NCI-H2107 (cell line): Measurements from ENCODE around the gene GALNTL6.

Experiments used
- DNase-seq: peaks from one replicate; lab custom pipeline; 2025; lab: John Stamatoyannopoulos, UW

The GALNTL6 gene

DNA sequence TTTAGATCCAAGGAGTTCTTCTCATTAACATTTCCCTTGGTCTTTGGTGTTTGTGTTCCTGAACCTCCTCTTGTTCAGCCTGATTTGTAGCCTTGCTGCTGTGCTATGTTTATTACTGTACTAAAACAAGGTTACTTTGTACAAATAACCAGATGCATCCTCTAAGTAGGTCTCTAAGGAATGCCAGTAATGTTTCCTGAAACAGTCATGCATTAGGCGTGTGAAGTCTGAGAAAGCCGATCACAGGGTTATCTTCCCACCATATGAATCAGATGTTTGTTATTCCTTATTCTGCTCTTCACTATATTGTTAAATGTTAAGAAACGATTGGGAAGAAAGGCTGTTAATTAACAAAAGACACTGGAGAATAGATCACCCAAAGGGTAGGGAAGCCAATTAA, 66.9 kb downstream of the GALNTL6 start:
- no peak for DNase-seq

DNA sequence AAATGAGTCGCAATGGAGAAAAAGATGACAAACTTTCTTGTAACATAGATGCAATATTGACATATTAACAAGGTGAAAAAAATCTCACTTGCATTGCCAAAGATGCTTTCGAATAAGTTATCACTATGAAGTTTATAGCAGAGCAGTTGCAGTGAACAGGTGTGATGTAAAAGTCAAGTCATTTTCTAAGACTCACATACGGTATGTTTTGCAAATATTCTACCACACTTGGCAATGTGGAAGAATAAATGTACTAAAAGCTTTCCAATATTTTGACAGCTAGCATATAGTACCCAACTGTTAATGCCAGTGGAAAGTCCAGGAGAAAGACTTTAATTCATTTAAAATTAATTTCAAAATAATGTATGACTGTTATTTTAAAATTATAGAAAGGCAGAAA, 76.5 kb downstream of the GALNTL6 start:
- no peak for DNase-seq

DNA sequence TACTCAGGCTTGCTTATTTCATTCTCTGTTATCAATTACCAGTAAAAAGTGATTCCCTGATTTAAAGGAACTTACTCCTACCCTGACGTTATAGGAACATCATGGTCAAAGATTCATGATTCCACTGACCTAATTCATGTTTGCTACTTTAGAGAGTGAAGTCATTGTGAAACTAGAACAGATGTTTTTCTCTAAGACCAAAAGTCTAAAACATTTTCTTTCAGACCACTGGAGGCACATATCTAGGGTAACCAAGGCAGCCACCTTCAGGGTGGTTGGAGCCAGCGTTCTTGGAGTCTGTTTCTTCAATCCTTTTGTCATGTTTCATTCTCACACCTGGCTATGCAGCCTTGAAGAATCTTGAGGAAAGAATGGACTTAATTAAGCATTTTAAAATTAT, 77.8 kb downstream of the GALNTL6 start:
- no peak for DNase-seq

DNA sequence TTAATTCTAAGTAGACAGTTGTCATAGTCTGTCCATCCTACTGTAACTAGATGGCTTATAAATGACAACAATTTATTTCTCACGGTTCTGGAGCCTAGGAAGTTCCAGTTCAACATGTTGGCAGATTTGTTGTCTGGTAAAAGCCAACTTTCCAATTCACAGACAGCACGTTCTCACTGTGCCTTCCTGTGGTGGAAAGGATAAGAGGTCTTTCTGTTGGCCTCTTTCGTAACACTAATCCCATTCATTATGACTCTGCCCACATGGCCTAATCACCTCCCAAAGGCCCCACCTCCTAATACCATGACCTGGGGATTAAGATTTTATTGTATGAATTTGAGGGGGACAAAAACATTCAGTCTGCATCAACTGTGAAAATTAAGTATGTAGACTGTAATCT, 83.2 kb downstream of the GALNTL6 start:
- DNase-seq, result no peak

DNA sequence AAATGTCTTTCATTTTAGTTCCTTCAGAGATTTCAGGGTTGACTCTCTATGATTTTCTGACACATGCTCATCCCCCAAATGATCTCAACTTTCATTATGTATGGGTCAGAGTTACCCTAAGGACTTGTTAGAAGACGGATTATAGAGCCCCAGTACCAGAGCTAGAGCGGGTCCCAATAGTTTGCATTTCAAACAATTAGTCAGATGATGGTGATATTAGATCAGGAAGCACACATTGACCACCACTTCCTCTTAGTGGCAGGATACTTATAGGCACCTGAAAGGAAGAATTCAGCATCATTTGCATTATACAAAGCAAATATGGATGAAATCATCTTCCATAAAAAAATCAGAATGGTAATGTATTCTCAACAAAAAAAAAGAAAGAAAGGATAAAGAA, 106.1 kb downstream of the GALNTL6 start:
- no peak for DNase-seq

DNA sequence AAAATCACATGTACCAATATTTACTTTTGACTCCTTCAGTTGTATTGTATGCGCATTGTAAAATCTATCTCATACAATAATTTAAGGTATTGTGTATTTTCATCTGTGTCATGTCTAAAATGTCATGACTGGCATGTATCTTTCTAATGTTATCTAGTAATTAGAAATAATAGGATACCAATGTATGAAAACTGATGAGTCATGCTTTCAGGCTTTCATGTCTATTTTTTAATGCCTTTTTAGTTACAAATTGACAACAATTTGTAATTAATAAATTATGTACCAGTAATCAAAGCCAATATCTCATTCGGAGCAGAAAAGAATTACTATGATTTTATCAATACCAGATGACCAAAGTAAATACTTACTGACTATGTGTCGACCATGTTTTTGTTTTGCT, 107.7 kb downstream of the GALNTL6 start:
- DNase-seq, result no peak

DNA sequence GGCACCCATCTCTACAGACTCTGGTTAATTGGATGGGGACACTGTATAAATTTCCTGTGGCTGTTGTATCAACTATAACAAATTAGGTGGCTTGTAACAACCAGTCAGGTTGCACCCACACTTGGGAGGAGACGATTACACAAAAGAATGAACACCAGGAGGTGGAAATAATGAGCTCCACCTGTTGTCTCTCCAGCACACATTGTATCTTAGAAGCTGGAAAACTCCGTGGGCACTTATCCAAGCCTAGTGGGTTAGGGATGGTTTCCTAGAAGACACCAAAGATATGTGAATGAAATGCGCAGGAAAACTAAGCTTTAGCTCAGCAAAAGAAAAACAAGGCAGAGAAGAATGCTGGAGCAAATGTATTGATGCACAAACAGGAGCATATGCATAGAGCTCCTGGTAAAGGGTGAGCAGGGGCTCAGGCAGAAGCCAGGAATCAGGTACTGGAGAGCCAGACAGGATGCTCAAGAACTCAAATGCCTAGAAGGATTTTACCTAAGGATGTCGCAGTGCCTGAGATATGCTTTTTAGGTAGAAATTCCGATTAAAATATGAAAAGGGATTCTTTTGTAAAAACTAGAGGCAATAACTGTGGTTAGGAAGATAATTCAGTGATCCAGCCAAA, 111.7 kb downstream of the GALNTL6 start:
- no peak for DNase-seq

DNA sequence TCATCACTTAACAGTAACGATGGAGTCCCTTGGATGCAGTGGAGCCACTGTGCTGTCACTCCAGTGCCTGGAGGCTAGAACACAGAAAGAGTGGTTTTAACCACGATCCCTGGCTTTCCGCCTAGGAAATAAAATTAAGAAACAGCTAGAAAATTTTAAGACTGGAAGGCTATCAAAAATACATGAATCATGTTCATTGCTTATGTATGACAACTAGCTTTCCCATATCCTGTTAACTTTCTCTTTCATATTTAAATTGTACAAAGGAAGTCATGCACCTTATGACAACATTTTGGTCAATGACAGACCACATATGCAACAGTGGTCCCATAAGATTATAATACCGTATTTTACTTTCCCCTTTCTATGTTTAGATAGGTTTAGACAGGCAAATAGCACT, 115.1 kb downstream of the GALNTL6 start:
- no peak for DNase-seq

DNA sequence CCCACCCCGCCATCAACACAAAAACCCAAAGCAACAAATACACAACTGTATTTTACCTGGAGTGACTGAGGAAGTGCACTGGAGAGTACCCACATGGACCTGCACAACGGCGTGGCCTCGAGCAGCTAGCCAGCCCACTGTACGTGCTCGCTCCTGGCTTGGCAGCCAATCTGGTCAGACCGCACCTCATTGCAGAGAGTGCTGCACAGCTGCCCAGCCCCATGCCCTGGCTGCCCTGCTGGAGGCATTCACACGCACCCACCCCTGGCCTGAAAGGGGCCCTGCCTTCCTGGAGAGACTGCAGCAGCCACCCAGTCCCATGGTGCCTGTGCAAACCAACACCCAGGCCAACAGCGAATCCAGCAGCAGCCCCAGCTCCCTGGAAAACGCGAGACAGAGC, 116.3 kb downstream of the GALNTL6 start:
- DNase-seq, result no peak

DNA sequence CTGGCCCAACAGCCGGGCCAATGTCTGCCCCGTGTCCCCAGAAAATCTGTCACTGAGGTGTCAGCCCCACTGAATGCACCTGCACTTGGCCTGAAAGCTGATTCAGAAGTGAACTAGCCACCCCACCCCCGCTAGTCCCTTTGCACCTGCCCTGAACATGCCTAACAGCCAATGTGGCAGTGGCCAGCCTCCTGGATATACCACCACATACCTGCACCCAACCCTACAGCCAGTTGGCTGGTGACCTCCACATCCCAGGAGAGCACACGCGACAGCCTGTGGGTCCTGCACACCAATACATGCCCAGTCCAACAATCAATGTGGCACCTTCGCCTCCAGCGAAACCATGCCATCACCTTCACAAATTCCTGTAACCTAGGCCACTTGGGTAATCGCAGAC, 116.7 kb downstream of the GALNTL6 start:
- DNase-seq, result no peak

DNA sequence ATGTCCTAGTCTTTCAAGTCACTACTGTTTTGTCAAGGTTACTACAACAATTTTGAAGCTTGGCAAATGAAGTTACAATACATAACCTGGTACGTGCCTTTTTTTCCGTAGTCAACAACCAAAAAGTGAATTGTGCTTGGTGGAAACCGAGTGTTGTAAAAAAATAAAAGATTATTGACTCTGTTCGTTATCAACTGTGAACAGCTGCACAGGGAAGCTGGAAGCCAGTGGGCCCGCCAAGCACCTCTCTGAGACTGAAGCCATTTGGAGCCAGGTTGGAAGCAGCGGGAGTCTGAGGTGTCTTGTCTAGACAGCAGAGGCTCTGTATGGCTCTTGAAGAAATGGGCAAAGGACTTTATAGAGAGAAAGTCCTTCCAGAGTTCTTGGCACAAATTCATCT, 119.0 kb downstream of the GALNTL6 start:
- DNase-seq, result no peak

DNA sequence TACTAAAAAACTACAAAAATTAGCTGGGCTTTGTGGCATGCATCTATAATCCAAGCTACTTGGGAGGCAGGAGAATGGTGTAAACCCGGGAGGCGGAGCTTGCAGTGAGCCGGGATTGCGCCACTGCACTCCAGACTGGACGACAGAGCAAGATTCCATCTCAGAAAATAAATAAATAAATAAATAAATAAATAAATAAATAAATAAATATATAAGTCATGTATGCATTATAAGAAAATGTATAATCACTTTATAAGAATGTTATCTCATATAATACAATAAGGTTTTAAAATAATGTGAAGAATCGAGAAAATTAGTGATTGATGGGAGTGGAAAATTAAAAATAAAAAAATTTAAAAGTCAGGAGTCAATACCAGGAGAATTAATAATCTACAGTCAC, 127.5 kb downstream of the GALNTL6 start:
- no peak for DNase-seq

DNA sequence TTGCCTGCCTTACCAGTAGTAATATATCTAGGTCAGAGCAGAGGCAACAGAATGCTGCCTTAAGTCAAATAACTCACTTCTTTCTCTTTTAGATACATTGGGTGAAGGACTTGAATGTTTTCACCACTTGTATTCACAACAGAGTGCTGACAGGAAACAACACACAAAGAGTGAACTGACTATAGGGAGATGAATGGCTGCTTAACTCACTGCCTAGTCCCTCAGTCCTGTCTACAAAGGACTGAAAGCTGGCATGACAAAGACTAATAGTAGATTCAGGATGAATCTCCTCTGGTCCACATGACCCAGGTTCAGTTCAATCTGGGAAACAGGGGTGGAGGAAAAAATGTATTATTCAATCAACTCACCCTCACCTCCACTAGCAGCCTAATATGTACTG, 134.2 kb downstream of the GALNTL6 start:
- no peak for DNase-seq

DNA sequence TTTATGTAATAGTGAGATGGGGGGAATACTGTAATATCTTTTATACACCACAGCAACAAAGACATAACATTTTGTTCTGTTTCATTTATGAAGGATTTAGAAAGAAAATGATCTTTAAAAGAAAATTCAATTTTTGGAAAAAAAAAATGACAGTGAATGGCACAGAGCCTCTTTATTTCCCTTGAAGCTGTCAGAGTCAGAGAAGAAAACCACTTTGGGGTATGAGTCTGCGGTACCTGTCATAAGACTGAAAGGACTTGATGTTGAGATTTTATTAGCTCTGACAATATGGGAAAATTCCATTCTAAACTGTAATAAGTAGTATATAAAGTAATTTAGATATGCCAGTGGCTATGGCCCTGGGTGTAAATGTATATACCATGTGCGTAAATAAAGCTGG, 134.8 kb downstream of the GALNTL6 start:
- DNase-seq, result no peak

DNA sequence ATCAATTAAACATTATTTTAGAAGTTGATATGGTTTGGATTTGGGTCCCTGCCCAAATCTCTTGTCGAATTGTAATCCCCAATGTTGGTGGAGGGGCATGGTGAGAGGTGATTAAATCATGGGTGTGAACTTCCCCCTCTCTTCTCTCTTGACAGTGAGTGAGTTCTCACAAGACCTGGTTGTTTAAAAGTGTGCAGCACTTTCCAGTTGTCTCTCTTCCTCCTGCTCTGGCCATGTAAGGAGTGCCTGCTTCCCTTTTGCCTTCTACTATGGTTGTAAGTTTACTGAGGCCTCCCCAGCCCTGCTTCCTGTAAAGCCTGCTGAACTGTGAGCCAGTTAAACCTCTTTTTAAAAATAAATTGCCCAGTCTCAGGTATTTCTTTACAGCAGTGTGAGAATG, 141.4 kb downstream of the GALNTL6 start:
- DNase-seq, result no peak

DNA sequence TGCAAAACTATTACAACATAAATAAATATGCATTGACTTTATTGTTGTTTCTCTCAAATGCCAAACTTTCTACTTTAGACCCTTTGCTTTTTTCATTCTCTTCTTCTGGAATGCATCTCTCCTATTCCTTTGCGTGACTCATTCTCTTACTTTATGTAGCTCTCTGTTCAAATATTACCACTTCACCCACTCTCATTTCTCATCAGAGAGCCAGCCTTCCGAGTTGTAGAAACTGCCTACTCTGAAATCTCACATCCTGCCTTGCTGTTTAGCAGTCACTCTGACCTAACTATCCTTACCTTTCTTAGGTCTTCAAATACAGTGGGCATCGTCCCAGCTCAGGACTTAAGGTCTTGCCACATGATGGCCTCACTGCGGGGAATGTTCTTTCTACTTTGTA, 143.5 kb downstream of the GALNTL6 start:
- no peak for DNase-seq

DNA sequence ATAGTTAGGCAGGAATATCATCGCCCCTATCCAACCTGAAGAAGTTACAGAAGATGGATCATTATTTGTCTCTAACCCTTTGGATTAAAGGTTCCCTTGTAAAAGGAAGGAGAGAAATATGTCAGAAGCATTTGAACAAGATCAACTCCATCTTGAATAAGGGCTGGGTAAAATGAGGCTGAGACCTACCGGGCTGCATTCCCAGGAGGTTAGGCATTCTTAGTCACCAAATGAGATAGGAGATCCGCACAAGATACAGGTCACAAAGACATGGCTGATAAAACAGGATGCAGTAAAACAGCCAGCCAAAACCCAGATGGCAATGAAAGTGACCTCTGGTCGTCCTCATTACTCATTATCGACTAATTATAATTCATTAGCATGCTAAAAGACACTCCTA, 148.9 kb downstream of the GALNTL6 start:
- no peak for DNase-seq

DNA sequence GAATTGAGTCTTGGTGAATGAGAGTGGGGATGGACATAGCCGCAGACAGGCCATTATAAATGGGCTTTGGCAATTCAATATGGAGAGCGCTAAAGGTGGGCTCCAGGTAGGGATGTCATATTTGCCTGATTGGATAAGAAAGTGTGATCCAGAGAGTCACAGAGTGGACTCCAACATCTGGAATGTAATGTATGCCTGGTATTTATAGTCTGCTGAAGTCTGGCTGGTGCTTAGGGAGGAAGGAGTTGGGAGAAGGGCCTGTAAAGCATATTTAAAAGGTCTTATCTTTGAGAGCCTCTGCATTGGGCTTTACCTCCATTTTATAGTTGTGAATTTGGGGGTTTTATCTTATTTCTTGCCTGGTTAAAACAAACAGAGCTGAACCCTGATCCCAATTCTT, 153.2 kb downstream of the GALNTL6 start:
- no peak for DNase-seq

DNA sequence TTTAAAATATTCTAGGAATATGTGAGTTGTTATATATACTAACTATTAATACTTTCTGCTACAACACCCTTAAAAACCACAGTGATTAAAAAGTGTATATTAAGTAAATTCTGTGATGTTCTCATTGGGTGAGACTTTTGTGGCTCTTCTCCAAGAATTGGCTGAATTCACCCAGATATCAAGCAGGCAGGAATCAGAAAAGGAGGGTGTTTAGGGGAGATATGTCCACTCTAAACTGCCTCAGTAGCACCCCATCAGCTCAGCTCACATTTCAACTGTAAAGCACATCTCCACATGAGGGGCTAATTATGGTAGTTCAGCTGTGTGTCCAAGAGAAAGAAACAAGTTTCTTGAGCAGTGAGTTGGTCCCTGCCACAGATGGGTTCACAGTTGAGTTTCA, 165.0 kb downstream of the GALNTL6 start:
- DNase-seq, result no peak

DNA sequence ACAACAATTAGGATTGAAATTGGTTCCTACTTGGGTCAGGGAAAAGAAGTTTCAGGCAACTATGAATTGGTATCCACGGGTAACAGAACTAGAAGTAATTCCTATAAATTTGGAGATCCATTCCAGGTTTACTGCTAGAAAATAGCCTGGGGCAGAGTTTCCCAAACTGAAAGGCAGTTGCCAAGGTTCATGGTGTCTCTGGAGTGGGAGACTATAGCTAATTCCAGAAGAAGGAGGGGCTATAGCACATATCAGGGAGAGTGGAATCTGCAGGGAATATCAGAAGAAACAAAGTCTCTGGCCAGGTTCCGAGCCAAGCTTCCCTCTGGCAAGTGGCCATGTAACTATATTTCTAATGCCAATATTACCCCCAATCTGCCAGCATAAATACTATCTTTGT, 166.3 kb downstream of the GALNTL6 start:
- DNase-seq, result no peak

DNA sequence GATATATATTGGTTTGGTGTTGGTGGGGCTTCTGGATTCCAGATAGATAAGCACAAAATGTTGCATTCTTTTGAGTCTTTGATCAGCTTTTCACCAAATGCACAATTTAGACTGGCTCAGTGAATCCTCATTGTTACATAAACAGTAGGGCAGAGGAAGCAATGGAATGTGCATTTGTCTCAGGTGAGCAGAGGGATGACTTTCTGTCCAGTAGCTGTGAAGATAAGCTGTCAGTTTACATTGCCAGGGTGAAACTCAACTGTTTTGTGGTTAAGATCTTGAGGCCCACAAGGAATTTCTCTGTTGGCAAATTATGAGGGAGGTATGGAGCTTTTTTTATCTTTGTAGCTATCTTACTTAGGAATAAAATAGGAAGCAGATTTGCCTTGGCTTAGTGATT, 168.0 kb downstream of the GALNTL6 start:
- no peak for DNase-seq

DNA sequence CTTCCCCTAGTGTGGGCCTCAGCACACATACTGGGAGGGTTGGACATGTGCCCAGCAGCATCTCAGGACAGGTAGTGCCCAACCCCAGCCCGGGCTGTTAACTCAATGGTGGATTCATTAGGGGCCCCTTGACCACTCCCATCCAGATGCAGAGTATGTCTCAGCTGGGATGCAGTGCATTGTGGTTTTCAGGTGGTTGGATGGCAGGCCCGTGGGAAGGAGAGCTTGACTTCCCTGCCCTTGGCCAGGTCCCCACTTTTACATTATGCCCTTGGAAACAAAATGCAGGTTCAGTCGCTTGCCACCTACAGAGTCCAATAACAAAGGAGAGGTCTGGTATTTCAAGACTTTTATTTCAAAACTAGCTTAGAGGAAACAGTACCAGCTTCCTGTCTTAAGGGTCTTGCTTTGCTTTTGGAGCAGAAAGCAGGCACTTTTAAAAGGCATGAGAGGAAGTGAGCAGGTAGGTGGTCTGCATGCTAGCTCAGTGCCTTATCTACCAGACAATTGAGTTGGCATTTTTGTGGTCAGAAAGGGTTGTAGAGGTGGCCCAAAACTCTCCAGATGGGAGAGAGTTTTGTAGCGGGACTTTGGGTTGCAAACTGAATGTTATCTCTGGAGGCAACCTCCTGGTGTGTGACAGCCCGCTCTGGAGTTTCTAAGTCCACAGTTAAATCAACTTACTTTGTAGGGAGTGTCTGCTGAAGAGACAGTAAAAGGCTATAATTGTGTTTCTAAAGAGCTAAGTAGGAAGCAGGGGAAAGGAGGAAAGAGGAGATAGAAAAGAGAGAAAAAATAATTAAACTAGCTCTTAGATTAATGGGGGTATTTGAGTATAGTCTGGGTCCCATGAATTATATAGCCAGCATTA, 171.0 kb downstream of the GALNTL6 start:
- no peak for DNase-seq

DNA sequence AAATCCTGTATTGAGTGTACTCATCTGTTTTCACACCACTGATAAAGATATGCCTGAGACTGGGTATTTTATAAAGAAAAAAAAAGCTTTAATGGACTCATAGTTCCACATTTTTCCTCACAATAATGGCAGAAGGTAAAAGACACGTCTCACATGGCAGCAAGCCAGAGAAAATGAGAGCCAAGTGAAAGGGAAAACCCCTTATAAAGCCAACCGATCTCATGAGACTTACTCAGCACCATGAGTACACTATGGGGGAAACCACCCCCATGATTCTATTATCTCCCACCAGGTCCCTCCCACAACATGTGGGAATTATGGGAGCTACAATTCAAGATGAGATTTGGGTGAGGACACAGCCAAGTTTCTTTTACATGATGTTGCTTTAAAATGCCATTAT, 171.9 kb downstream of the GALNTL6 start:
- no peak for DNase-seq

DNA sequence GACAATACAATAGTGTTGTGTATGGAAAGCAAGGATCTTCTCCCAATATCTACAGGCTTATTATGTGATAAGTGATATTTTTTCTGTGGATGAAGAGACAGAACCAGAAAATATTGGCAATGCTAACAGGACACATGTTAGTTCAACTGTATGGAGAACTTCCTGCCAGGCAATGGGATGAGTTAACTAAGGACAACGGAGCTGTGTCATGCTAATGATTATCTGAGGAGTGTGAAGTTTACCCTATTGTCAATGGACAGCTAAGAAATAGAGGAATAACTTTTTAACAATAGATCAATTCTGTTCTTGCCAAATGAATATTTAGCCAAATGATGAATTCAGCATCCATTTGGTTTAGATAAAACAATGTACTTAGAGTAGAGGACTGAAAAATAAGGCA, 180.0 kb downstream of the GALNTL6 start:
- no peak for DNase-seq
